GM12878 (cell line): ENCODE data around the gene DHDH. TPM values are rescaled to one million over a fixed set of nuclear protein-coding genes. Genes with fewer than 3 reads are reported as not detected.
"Not testable (repeated sequence)": the region's sequence is repeated elsewhere in the genome, so short reads cannot be mapped to it uniquely, and the experiment has no call there.

ENCODE experiments used
- ATAC-seq: fragments of 200-7000 bp; cut with Tn5 transposase; 3 replicates; pipeline ENCODE4 v1.9.1; 2020; ENCODE audit warnings: mild to moderate bottlenecking, moderate library complexity
- BruUV-seq: library from RNA; stranded (reverse); fragments of 400-500 nt; replicated peaks from 2 replicates; lab custom pipeline; 2021; lab: Mats Ljungman, UMichigan
- CTCF ChIA-PET: fragments of 300-600 bp; sonication (Branson Sonifier 250); formaldehyde crosslinking; extraction: SDS; loops from one replicate; lab custom pipeline; 2021; ENCODE audit warnings: inconsistent platforms; lab: Yijun Ruan, JAX
- POLR2A ChIA-PET: fragments of 350-600 bp; formaldehyde crosslinking; extraction: SDS; loops from one replicate; lab custom pipeline; 2021; ENCODE audit warnings: inconsistent platforms; lab: Charles Lee
- RAD21 ChIA-PET: fragments of 300-600 bp; sonication (Branson Sonifier 250); formaldehyde crosslinking; loops from one replicate; lab custom pipeline; 2023; ENCODE audit warnings: antibody characterized with exemption; ENCODE audit not compliant: unreplicated experiment; lab: Charles Lee
- SMC1A ChIA-PET: fragments of 300-600 bp; sonication (Branson Sonifier 250); formaldehyde crosslinking; loops from one replicate; lab custom pipeline; 2023; ENCODE audit not compliant: unreplicated experiment, uncharacterized antibody; lab: Charles Lee
- DNase-seq: peaks from one replicate; pipeline ENCODE4 v3.0.0-alpha.2; 2011; ENCODE audit warnings: low read depth, low spot score
- FAIRE-seq: peaks from 3 replicates; lab custom pipeline; 2011; peaks lifted over from hg19 to GRCh38; lab: Jason Lieb, UNC
- H2AFZ ChIP-seq: 2 replicates; pipeline ENCODE4 v1.6.0; 2011; ENCODE audit warnings: low read depth, low read length, control low read depth; ENCODE audit not compliant: control insufficient read depth
- H3K27ac ChIP-seq: 2 replicates; pipeline ENCODE4 v1.5.1; 2011; ENCODE audit warnings: control low read depth; ENCODE audit not compliant: control insufficient read depth, insufficient read depth
- H3K27me3 ChIP-seq, 2 experiments: replicated peaks in 1 of 2; 2 replicates each; pipeline versions ENCODE4 v1.6.0 to v1.6.1; 2011; ENCODE audit warnings: low read length in 1 of 2; ENCODE audit not compliant: control insufficient read depth in 2 of 2, insufficient read depth in 2 of 2
- H3K36me3 ChIP-seq, 2 experiments: 2 replicates each; pipeline ENCODE4 v1.5.1; 2011; ENCODE audit warnings: low read length in 1 of 2; ENCODE audit not compliant: control insufficient read depth in 2 of 2, insufficient read depth in 2 of 2
- H3K4me1 ChIP-seq: 2 replicates; pipeline ENCODE4 v1.6.1; 2011; ENCODE audit warnings: mild to moderate bottlenecking, low read length, moderate library complexity, mixed read lengths; ENCODE audit not compliant: control insufficient read depth, insufficient read depth
- H3K4me2 ChIP-seq: 2 replicates; pipeline ENCODE4 v1.6.0; 2011; ENCODE audit warnings: control low read depth; ENCODE audit not compliant: control insufficient read depth, insufficient read depth
- H3K4me3 ChIP-seq: fragments of 200-600 bp; sonication (generic); 2 replicates; pipeline ENCODE4 v1.5.1; 2016
- H3K79me2 ChIP-seq: 2 replicates; pipeline ENCODE4 v1.6.0; 2011; ENCODE audit warnings: low read length; ENCODE audit not compliant: control insufficient read depth, insufficient read depth
- H3K9ac ChIP-seq: 2 replicates; pipeline ENCODE4 v1.8.0; 2011; ENCODE audit warnings: low read length, control low read depth, mixed read lengths; ENCODE audit not compliant: control insufficient read depth, insufficient read depth
- H3K9me3 ChIP-seq: replicated peaks from 3 replicates; pipeline ENCODE4 v1.5.1; 2011; ENCODE audit warnings: mild to moderate bottlenecking, low read length; ENCODE audit not compliant: control insufficient read depth, insufficient read depth
- H4K20me1 ChIP-seq: 2 replicates; pipeline ENCODE4 v1.6.0; 2011; ENCODE audit not compliant: control insufficient read depth, insufficient read depth
- HSF1 ChIP-seq: fragments of 150-350 bp; IDR thresholded peaks from 2 replicates; pipeline ENCODE4 v1.6.1; 2014; ENCODE audit warnings: mild to moderate bottlenecking, low read depth, low read length
- SIN3A ChIP-seq: IDR thresholded peaks from 2 replicates; pipeline ENCODE4 v1.6.1; 2012; ENCODE audit warnings: low read depth, low read length, improper control_type of control experiment
- WGBS: methylation state at CpG from one replicate; pipeline ENCODE4 v1.1.6; 2016; ENCODE audit warnings: low lambda C conversion rate; ENCODE audit not compliant: insufficient replicate concordance, insufficient coverage; ENCODE audit errors: missing lambda C conversion rate; 5-methylcytosine and 5-hydroxymethylcytosine counted together
- in situ Hi-C: fragments of 300-500 bp; cut with MboI; formaldehyde crosslinking; loops from 9 replicates; pipeline ENCODE4 v1.14.3; 2018; ENCODE audit warnings: mixed read lengths
- intact Hi-C: fragments of 100-400 bp; cut with micrococcal nuclease; formaldehyde crosslinking; loops from one replicate; pipeline ENCODE4 v1.14.2; 2022; ENCODE audit not compliant: unreplicated experiment
- polyA plus RNA-seq, 11 experiments: library from polyadenylated mRNA; depleted of rRNA in 4 of 11; unstranded in 6 of 11; stranded (reverse) in 5 of 11; fragments of >200 nt; fragmentation: Nextera tagmentation in 4 of 11; fragmentation: Illumina TruSeq in 1 of 11; extraction: Ambion mirVana in 4 of 11; extraction: Trizol in 1 of 11; gene quantifications; 1 replicate in 1 of 11; 2 replicates in 10 of 11; pipeline versions ENCODE4 v1.2.1 to v1.2.3, GENCODE V29; 2011 to 2016; ENCODE audit warnings: inconsistent platforms in 2 of 11, missing spikeins in 2 of 11, low read depth in 1 of 11
- total RNA-seq, 4 experiments: library from RNA; depleted of rRNA in 3 of 4; stranded (reverse); fragments of >200 nt in 3 of 4; fragmentation: Illumina TruSeq in 1 of 4; extraction: Trizol in 1 of 4; gene quantifications; 2 replicates each; pipeline versions ENCODE4 v1.2.1 to v1.2.3, GENCODE V29; 2013 to 2021

DHDH gene
- total and polyA plus RNA-seq, 10 of the 15 experiments (the other 5 are each of a cell fraction or from before 2014, with no cell fraction given): 0.13 to 0.21 (median 0.15) TPM; not detected in 7

GRCh38 chr19:48887861-48888612 lies 45.5 kb upstream of the DHDH start:
- ATAC-seq: no peak
- Histone ChIP-seq H3K36me3 (no peaks in the 10 kb centered on the region), H4K20me1 (no peaks in the 10 kb centered on the region), H3K4me1 (peaks cover 10% of the 10 kb centered on the region), H3K9ac (no peak overlapping the region), H3K79me2 (no peaks in the 10 kb centered on the region; the same call in 1 of the 2 replicates), H3K9me3 (no peaks in the 10 kb centered on the region), H2AFZ (no peak overlapping the region), H3K27ac (no peak overlapping the region), H3K4me2 (no peak overlapping the region), H3K27me3 (no peaks in the 10 kb centered on the region), H3K4me3 (no peak overlapping the region)
- WGBS: 89% methylated on average over 21 of the region's 21 CpGs
- BruUV-seq: no TSS peak
- FAIRE-seq: no peak
- in situ Hi-C loops (no loop called here), intact Hi-C loops (no loop called here)
- ChIA-PET RAD21 (no interaction called here), POLR2A (interaction anchor here (1.6 to 3.7 kb wide), 2 partner anchors 12 to 13 kb away, joined by 6 to 55 read pairs; partner anchors contain the start of genes NUCB1 and PPP1R15A), CTCF (interaction anchor here (0.6 to 1.0 kb wide), 2 partner anchors 65 to 877 kb away, joined by 3 read pairs; no protein-coding TSS in a partner anchor), SMC1A (interaction anchor here (1.0 kb wide), 1 partner anchor 105 kb away, joined by 3 read pairs; the partner anchor contains the start of genes GYS1 and RUVBL2)
- no peak for DNase-seq
- TF ChIP-seq SIN3A (no peak), HSF1 (no peak)

GRCh38 chr19:48889496-48889895 lies 44.0 kb upstream of the DHDH start:
- in situ Hi-C loops, H3K27ac ChIP-seq, RAD21 ChIA-PET, SMC1A ChIA-PET, H3K79me2 ChIP-seq, FAIRE-seq, H3K9ac ChIP-seq, H2AFZ ChIP-seq, intact Hi-C loops, H3K36me3 ChIP-seq, H3K4me2 ChIP-seq, ATAC-seq, H3K4me1 ChIP-seq, DNase-seq, H4K20me1 ChIP-seq, H3K4me3 ChIP-seq, H3K9me3 ChIP-seq, BruUV-seq, H3K27me3 ChIP-seq: not testable (repeated sequence)
- ChIA-PET CTCF (interaction anchor here (1.0 kb wide), 1 partner anchor 64 kb away, joined by 3 read pairs; no protein-coding TSS in a partner anchor), POLR2A (interaction anchor here (1.0 to 1.6 kb wide), 2 partner anchors 11 to 65 kb away, joined by 5 to 6 read pairs; partner anchors contain the start of genes BAX and NUCB1)
- 80% methylated on average over 2 of the region's 3 CpGs for WGBS
